H9 (cell line): Measurements from ENCODE around the gene USP47. TPM values are rescaled to one million over a fixed set of nuclear protein-coding genes. Genes with fewer than 3 reads are reported as not detected.

ENCODE experiments used
- DNase-seq: peaks from one replicate; pipeline ENCODE4 v3.0.0-alpha.2; 2017
- H2AFZ ChIP-seq: one replicate; pipeline ENCODE4 v1.6.1; 2013; ENCODE audit warnings: mild to moderate bottlenecking, low read length, control low read depth, moderate library complexity
- H2AK5ac ChIP-seq: 2 replicates; pipeline ENCODE4 v1.6.1; 2013; ENCODE audit warnings: low read length, control low read depth, mixed read lengths; ENCODE audit not compliant: insufficient read length
- H2BK120ac ChIP-seq: one replicate; pipeline ENCODE4 v1.6.1; 2013; ENCODE audit warnings: low read depth, mild to moderate bottlenecking, low read length, control low read depth, inconsistent platforms; ENCODE audit not compliant: poor library complexity, severe bottlenecking
- H2BK12ac ChIP-seq: 2 replicates; pipeline ENCODE4 v1.6.1; 2013; ENCODE audit warnings: low read length, control low read depth, mixed read lengths, low read depth; ENCODE audit not compliant: insufficient read length
- H2BK15ac ChIP-seq: 2 replicates; pipeline ENCODE4 v1.6.1; 2013; ENCODE audit warnings: low read depth, low read length, control low read depth
- H2BK20ac ChIP-seq: one replicate; pipeline ENCODE4 v1.6.1; 2013; ENCODE audit warnings: low read depth, mild to moderate bottlenecking, low read length, control low read depth, inconsistent platforms; ENCODE audit not compliant: poor library complexity, severe bottlenecking
- H2BK5ac ChIP-seq: 2 replicates; pipeline ENCODE4 v1.6.1; 2013; ENCODE audit warnings: low read length, control low read depth, mixed read lengths; ENCODE audit not compliant: insufficient read length
- H3K14ac ChIP-seq: 2 replicates; pipeline ENCODE4 v1.6.1; 2013; ENCODE audit warnings: low read length, control low read depth; ENCODE audit not compliant: insufficient read depth
- H3K18ac ChIP-seq: 2 replicates; pipeline ENCODE4 v1.6.1; 2013; ENCODE audit warnings: low read depth, mild to moderate bottlenecking, mixed read lengths, low read length, control low read depth; ENCODE audit not compliant: insufficient read length
- H3K23ac ChIP-seq: 2 replicates; pipeline ENCODE4 v1.6.1; 2013; ENCODE audit warnings: low read length, control low read depth, mixed read lengths, low read depth; ENCODE audit not compliant: insufficient read length
- H3K23me2 ChIP-seq: 2 replicates; pipeline ENCODE4 v1.6.1; 2013; ENCODE audit warnings: low read depth, mild to moderate bottlenecking, mixed read lengths, low read length, control low read depth; ENCODE audit not compliant: insufficient read length, poor library complexity, severe bottlenecking
- H3K27ac ChIP-seq: 2 replicates; pipeline ENCODE4 v1.5.1; 2013; ENCODE audit warnings: low read length, control low read depth, mixed read lengths, low read depth; ENCODE audit not compliant: insufficient read length
- H3K27me3 ChIP-seq: 2 replicates; pipeline ENCODE4 v1.6.1; 2013; ENCODE audit warnings: low read length, control low read depth, inconsistent platforms; ENCODE audit not compliant: insufficient read depth
- H3K4ac ChIP-seq: 2 replicates; pipeline ENCODE4 v1.6.1; 2013; ENCODE audit warnings: low read depth, mild to moderate bottlenecking, control low read depth, inconsistent platforms, low read length, moderate library complexity
- H3K4me1 ChIP-seq: 2 replicates; pipeline ENCODE4 v1.6.1; 2013; ENCODE audit warnings: low read length, control low read depth, inconsistent platforms; ENCODE audit not compliant: insufficient read depth
- H3K4me2 ChIP-seq: 2 replicates; pipeline ENCODE4 v1.6.1; 2013; ENCODE audit warnings: low read length, control low read depth, mixed read lengths; ENCODE audit not compliant: insufficient read length, insufficient read depth
- H3K56ac ChIP-seq: 2 replicates; pipeline ENCODE4 v1.6.1; 2013; ENCODE audit warnings: low read depth, mild to moderate bottlenecking, mixed read lengths, low read length, control low read depth; ENCODE audit not compliant: insufficient read length
- H3K79me1 ChIP-seq: 2 replicates; pipeline ENCODE4 v1.6.1; 2013; ENCODE audit warnings: low read depth, mild to moderate bottlenecking, moderate library complexity, low read length, control low read depth, inconsistent platforms; ENCODE audit not compliant: insufficient read depth, poor library complexity, severe bottlenecking
- H3K79me2 ChIP-seq: 2 replicates; pipeline ENCODE4 v1.6.1; 2013; ENCODE audit warnings: low read length, control low read depth, inconsistent platforms; ENCODE audit not compliant: insufficient read depth
- H3K9ac ChIP-seq: 2 replicates; pipeline ENCODE4 v1.6.1; 2013; ENCODE audit warnings: low read length, control low read depth, mixed read lengths; ENCODE audit not compliant: insufficient read length; ENCODE audit errors: extremely low read depth
- H3K9me3 ChIP-seq: one replicate; pipeline ENCODE4 v1.6.1; 2013; ENCODE audit warnings: low read depth, low read length, inconsistent platforms; ENCODE audit not compliant: control insufficient read depth
- H3T11ph ChIP-seq: one replicate; pipeline ENCODE4 v1.6.1; 2013; ENCODE audit warnings: mild to moderate bottlenecking, low read length, control low read depth, inconsistent platforms
- H4K20me1 ChIP-seq: one replicate; pipeline ENCODE4 v1.6.1; 2013; ENCODE audit not compliant: control insufficient read depth, insufficient read length, insufficient read depth
- H4K5ac ChIP-seq: 2 replicates; pipeline ENCODE4 v1.6.1; 2013; ENCODE audit warnings: low read depth, mild to moderate bottlenecking, mixed read lengths, low read length, control low read depth; ENCODE audit not compliant: insufficient read length
- H4K8ac ChIP-seq: replicated peaks from 2 replicates; pipeline ENCODE4 v1.6.1; 2013; ENCODE audit warnings: low read length, control low read depth, mixed read lengths, low read depth; ENCODE audit not compliant: insufficient read length
- H4K91ac ChIP-seq: 2 replicates; pipeline ENCODE4 v1.6.1; 2013; ENCODE audit warnings: low read depth, mild to moderate bottlenecking, moderate library complexity, mixed read lengths, low read length, control low read depth; ENCODE audit not compliant: insufficient read length
- H3K27ac Mint-ChIP-seq, 3 experiments: 2 replicates in 2 of 3; 3 replicates in 1 of 3; pipeline ENCODE4 v1.8.0; 2020 to 2021; ENCODE audit warnings: mixed read lengths in 3 of 3, mild to moderate bottlenecking in 1 of 3, moderate library complexity in 1 of 3
- H3K27me3 Mint-ChIP-seq: 2 replicates; pipeline ENCODE4 v1.8.0; 2021; ENCODE audit warnings: low read depth, mild to moderate bottlenecking, moderate library complexity, mixed read lengths
- H3K36me3 Mint-ChIP-seq, 3 experiments: 2 replicates in 2 of 3; 3 replicates in 1 of 3; pipeline ENCODE4 v1.8.0; 2020 to 2021; ENCODE audit warnings: low read depth in 3 of 3, mixed read lengths in 3 of 3; ENCODE audit not compliant: insufficient read depth in 1 of 3
- H3K4me1 Mint-ChIP-seq, 2 experiments: 2 replicates each; pipeline ENCODE4 v1.8.0; 2020; ENCODE audit warnings: mixed read lengths in 2 of 2
- H3K4me3 Mint-ChIP-seq, 2 experiments: 2 replicates in 1 of 2; 3 replicates in 1 of 2; pipeline ENCODE4 v1.8.0; 2020 to 2021; ENCODE audit warnings: mild to moderate bottlenecking in 2 of 2, mixed read lengths in 2 of 2, moderate library complexity in 1 of 2
- H3K9me3 Mint-ChIP-seq, 2 experiments: 2 replicates in 1 of 2; 3 replicates in 1 of 2; pipeline ENCODE4 v1.8.0; 2020; ENCODE audit warnings: mild to moderate bottlenecking in 2 of 2, mixed read lengths in 2 of 2, moderate library complexity in 1 of 2
- WGBS: extraction: QIAGEN DNeasy Blood & Tissue Kit; methylation state at CpG from one replicate; pipeline ENCODE4 v1.1.7; 2013; ENCODE audit warnings: missing lambda C conversion rate, low lambda C conversion rate, mixed read lengths; ENCODE audit not compliant: insufficient read length; ENCODE audit errors: extremely low coverage; 5-methylcytosine and 5-hydroxymethylcytosine counted together
- total RNA-seq: library from RNA; stranded (reverse); gene quantifications from 2 replicates; pipeline ENCODE4 v1.2.1, GENCODE V29; 2021
- TF ChIP-seq, protein P1 (sequence below): fragments of 200-600 bp; sonication (generic); conservative IDR thresholded peaks from 3 replicates; pipeline ENCODE4 v1.8.0; 2021; ENCODE audit warnings: antibody characterized with exemption, mild to moderate bottlenecking

Gene USP47
- total RNA-seq, 1 experiment from 2014 or later = 26.7 TPM

DNA sequence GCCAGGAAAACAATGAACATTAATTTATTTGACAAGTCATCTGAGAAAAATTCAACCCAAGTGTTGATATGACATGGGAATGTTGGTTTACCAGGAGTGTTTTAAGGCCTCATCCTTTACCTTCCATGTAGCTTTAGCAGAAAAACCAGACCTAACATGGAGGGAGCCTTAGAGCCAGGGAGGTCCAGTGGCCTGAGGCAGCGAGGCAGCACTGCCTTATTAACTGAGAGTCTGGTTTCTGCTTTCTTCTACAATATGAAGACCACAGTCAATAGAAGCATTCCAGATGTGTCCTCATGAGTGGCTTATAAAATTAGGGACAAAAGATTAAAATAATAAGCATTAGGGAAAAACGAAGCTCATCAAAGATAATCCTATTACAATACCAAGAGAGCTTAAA lies 105.1 kb downstream of the USP47 start:
- H4K8ac ChIP-seq = no peak overlapping the region
- H3T11ph ChIP-seq = no peak overlapping the region
- no CpG with 5 or more reads among the region's 2 CpGs for WGBS
- no peak overlapping the region for H2BK12ac ChIP-seq
- no peak overlapping the region for H2BK15ac ChIP-seq
- H3K18ac ChIP-seq = no peak overlapping the region
- Mint-ChIP-seq H3K4me1 (no peaks in the 10 kb centered on the region), H3K4me3 (no peak overlapping the region), H3K27ac (no peak overlapping the region), H3K27me3 (no peaks in the 10 kb centered on the region), H3K36me3 (peaks cover 0 to 18% (median 11%) of the 10 kb centered on the region in 3 experiments; a peak in 6 of 7 replicates), H3K9me3 (no peaks in the 10 kb centered on the region)
- TF ChIP-seq, protein P1, sequence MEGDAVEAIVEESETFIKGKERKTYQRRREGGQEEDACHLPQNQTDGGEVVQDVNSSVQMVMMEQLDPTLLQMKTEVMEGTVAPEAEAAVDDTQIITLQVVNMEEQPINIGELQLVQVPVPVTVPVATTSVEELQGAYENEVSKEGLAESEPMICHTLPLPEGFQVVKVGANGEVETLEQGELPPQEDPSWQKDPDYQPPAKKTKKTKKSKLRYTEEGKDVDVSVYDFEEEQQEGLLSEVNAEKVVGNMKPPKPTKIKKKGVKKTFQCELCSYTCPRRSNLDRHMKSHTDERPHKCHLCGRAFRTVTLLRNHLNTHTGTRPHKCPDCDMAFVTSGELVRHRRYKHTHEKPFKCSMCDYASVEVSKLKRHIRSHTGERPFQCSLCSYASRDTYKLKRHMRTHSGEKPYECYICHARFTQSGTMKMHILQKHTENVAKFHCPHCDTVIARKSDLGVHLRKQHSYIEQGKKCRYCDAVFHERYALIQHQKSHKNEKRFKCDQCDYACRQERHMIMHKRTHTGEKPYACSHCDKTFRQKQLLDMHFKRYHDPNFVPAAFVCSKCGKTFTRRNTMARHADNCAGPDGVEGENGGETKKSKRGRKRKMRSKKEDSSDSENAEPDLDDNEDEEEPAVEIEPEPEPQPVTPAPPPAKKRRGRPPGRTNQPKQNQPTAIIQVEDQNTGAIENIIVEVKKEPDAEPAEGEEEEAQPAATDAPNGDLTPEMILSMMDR = no peak
- no peak overlapping the region for H2BK20ac ChIP-seq
- no peak for DNase-seq
- no peak overlapping the region for H2AFZ ChIP-seq
- H3K27me3 ChIP-seq = no peaks in the 10 kb centered on the region
- H3K4me1 ChIP-seq = no peaks in the 10 kb centered on the region
- no peaks in the 10 kb centered on the region for H3K23me2 ChIP-seq
- H3K4ac ChIP-seq = no peak overlapping the region
- no peak overlapping the region for H3K4me2 ChIP-seq
- H3K79me1 ChIP-seq = no peaks in the 10 kb centered on the region
- H3K9ac ChIP-seq = no peak overlapping the region
- no peaks in the 10 kb centered on the region for H4K20me1 ChIP-seq
- H3K14ac ChIP-seq = no peak overlapping the region
- H3K9me3 ChIP-seq = no peaks in the 10 kb centered on the region
- no peak overlapping the region for H2BK120ac ChIP-seq
- no peak overlapping the region for H3K56ac ChIP-seq
- no peak overlapping the region for H3K27ac ChIP-seq
- no peak overlapping the region for H4K91ac ChIP-seq
- H3K23ac ChIP-seq = no peak overlapping the region
- H3K79me2 ChIP-seq = no peaks in the 10 kb centered on the region
- no peak overlapping the region for H2AK5ac ChIP-seq
- H2BK5ac ChIP-seq = no peak overlapping the region
- H4K5ac ChIP-seq = no peak overlapping the region
